A549 (cell line): ENCODE measurements around the gene FAM120A.

ENCODE experiments used
- CBX2 ChIP-seq: fragments of 200-600 bp; sonication (generic); IDR thresholded peaks from 2 replicates; pipeline ENCODE4 v1.6.1; 2016; ENCODE audit warnings: low read depth, mild to moderate bottlenecking, borderline replicate concordance
- CTCF ChIP-seq: fragments of >200 bp; sonication (Bioruptor Twin); formaldehyde crosslinking; IDR thresholded peaks from 3 replicates; pipeline ENCODE4 v1.5.1; 2016
- E2F6 ChIP-seq: IDR thresholded peaks from 2 replicates; pipeline ENCODE4 v1.6.1; 2012; ENCODE audit warnings: low read depth, borderline replicate concordance
- ESRRA ChIP-seq: fragments of 150-350 bp; IDR thresholded peaks from 2 replicates; pipeline ENCODE4 v1.6.1; 2014; ENCODE audit warnings: mild to moderate bottlenecking, low read length, borderline replicate concordance
- FOXS1 ChIP-seq: fragments of 250-450 bp; sonication (Bioruptor Pico); IDR thresholded peaks from 2 replicates; pipeline ENCODE4 v1.5.0; 2020; ENCODE audit warnings: mild to moderate bottlenecking, moderate library complexity
- MAX ChIP-seq: IDR thresholded peaks from 2 replicates; pipeline ENCODE4 v1.6.1; 2012
- POLR2A ChIP-seq: IDR thresholded peaks from 2 replicates; pipeline ENCODE4 v1.6.1; 2012; ENCODE audit warnings: mild to moderate bottlenecking, low read length
- RCOR1 ChIP-seq: fragments of 150-350 bp; IDR thresholded peaks from 2 replicates; pipeline ENCODE4 v1.6.1; 2014; ENCODE audit warnings: antibody characterized with exemption, low read length, low read depth
- SMC3 ChIP-seq: fragments of >200 bp; sonication (Bioruptor Twin); formaldehyde crosslinking; IDR thresholded peaks from 3 replicates; pipeline ENCODE4 v1.6.1; 2018; ENCODE audit warnings: inconsistent platforms
- ZC3H11A ChIP-seq: fragments of 450-650 bp; IDR thresholded peaks from 2 replicates; pipeline ENCODE4 v1.6.1; 2014; ENCODE audit warnings: antibody characterized with exemption, mild to moderate bottlenecking

GRCh38 chr9:93457006-93457405 is 5.5 kb downstream of the FAM120A start:
- TF ChIP-seq CTCF (no peak), E2F6 (no peak), ZC3H11A (no peak), CBX2 (no peak), FOXS1 (CRISPR knock-in tag) (no peak), POLR2A (no peak), MAX (no peak), ESRRA (no peak), SMC3 (no peak), RCOR1 (no peak)
